GM12891 (cell line): Measurements from ENCODE around the gene NR6A1.

Source experiments
- DNase-seq: peaks from one replicate; pipeline ENCODE4 v3.0.0; 2011; ENCODE audit warnings: low spot score; ENCODE audit not compliant: insufficient read length
- FAIRE-seq: peaks from 2 replicates; lab custom pipeline; 2011; peaks lifted over from hg19 to GRCh38; lab: Jason Lieb, UNC
- PAX5 ChIP-seq: IDR thresholded peaks from 2 replicates; pipeline ENCODE4 v1.6.1; 2011; ENCODE audit warnings: low read length, moderate library complexity, mild to moderate bottlenecking; ENCODE audit not compliant: insufficient read depth, severe bottlenecking
- POLR2A ChIP-seq: IDR thresholded peaks from 2 replicates; pipeline ENCODE4 v1.6.1; 2011; ENCODE audit warnings: low read depth, low read length, control low read depth
- POLR2AphosphoS5 ChIP-seq: IDR thresholded peaks from 2 replicates; pipeline ENCODE4 v1.6.1; 2011; ENCODE audit warnings: low read depth, low read length, control low read depth
- POU2F2 ChIP-seq: IDR thresholded peaks from 2 replicates; pipeline ENCODE4 v1.6.1; 2011; ENCODE audit warnings: low read depth, mild to moderate bottlenecking, control low read depth, low read length, moderate library complexity
- SPI1 ChIP-seq: IDR thresholded peaks from 2 replicates; pipeline ENCODE4 v1.6.1; 2011; ENCODE audit warnings: low read depth, low read length, control low read depth
- TAF1 ChIP-seq: IDR thresholded peaks from 2 replicates; pipeline ENCODE4 v1.6.1; 2011; ENCODE audit warnings: low read depth, low read length, control low read depth

NR6A1 gene

DNA sequence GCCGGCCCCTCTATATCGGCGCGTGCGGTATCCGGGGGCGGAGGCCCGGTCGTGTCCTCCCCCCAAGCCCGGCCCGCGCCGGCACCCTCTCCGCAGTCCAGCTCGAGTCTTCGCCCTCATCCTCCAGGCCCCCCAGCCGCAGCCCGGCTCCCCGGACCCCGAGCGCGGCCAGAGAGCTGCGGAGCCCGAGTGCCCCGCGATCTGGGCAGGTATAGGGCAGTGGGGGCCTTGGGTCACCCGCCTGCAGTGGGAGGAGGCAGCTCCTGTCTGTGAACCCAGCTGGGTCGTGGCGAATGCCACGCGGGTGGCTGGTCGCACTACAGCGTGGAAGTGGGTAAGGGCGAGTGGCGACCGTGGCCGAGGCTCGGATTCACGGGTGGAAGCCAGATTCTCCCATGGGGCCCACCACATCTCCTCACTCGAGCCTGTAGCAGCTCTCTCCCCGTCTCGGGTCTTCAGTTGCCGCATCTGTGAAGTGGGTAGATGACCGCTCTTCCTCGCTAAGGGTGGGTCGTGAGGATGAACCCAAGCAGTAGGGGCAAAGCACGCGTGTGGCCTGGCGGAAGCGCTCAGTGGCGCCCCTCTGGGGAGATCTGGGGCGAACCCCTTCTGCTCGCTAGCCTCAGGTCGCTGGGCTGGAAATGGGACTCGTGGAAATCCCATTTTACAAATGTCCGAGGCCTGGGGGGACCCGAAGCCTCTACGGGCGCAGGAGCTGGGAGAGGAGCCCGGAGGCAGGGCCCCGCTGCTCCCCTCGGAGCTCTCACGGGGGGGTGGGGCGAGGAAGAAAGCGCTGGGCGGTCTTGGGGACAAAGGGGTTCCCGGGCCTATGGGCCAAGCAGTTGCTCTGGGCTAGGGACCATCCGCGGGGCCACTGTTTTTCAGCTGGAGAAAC lies 265.9 kb downstream of the NR6A1 start:
- DNase-seq (peak; percentile 19), FAIRE-seq (no peak)
- no peak for TF ChIP-seq SPI1
- TF ChIP-seq POLR2A: no peak
- no peak for TF ChIP-seq TAF1
- TF ChIP-seq PAX5: no peak
- TF ChIP-seq POU2F2: no peak
- no peak for TF ChIP-seq POLR2AphosphoS5

DNA sequence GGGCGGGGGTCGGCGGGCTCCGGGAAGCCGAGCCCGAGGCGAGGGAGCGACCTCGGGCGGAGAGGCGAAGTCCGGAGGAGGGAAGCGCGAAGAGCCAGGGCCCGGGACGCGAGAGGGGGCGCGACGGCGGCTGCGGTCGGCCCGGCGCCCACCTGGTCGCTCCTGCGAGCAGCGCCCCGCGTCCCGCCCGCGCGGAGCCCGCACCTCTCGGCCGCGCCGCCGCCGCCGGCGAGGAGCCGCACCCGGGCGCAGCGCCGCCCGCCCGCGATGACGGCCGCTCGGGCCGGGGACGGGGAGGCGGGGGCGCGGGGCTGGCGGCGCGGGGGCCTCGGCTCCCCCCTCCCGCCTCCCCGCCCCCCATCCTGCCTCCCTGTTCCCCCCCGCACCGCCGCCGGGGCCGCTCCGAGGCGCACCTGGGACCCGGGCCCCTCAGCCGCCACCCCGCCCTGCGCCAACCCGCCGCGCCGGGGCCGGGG lies 266.5 kb downstream of the NR6A1 start:
- FAIRE-seq: no peak

DNA sequence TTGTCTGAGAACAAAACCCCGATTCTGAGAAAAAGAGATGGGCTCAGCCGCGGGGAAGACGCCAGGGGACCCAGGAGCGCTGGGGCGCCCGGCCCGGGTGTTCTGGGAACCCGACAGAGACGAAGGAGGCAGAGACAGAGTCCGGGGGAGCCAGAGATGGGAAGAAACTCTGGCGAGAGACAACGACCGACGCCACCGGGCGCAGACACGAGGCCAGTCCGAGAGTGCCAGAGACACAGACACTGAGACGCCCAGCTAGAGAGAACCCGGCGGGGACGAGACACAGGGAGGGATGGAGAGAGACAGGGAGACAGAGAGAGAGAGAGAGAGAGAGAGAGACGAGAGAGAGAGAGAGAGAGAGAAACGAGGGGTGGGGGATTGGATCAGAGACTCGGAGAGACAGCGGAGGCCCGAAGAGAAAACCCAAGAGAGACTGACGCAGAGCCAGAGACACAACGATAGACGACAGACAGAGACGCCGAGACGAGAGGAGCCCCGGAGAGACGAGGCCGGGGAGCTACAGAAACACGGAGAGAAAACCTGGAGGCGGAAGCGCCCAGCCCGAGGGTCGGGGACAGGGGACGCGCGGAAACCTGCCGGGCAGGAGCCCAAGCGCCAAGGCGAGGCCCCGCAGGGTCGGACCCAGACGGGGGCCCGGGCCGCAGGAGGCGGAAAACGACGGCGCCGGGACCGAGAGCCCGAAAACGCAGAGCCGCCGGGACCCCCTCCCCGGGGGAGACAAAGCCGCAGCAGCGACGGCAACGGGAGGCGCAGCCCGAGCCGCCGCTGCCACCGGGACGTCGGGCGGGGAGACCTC lies 267.2 kb downstream of the NR6A1 start:
- TF ChIP-seq POLR2AphosphoS5: no peak
- peak; percentile 35 for DNase-seq
- FAIRE-seq: no peak

More for the DNA sequence above, 266.5 kb downstream of the NR6A1 start:
- peak; percentile 39 for DNase-seq
- no peak for TF ChIP-seq PAX5
- no peak for TF ChIP-seq TAF1
- TF ChIP-seq POLR2AphosphoS5: no peak
- TF ChIP-seq SPI1: no peak
- no peak for TF ChIP-seq POU2F2
- TF ChIP-seq POLR2A: no peak

DNA sequence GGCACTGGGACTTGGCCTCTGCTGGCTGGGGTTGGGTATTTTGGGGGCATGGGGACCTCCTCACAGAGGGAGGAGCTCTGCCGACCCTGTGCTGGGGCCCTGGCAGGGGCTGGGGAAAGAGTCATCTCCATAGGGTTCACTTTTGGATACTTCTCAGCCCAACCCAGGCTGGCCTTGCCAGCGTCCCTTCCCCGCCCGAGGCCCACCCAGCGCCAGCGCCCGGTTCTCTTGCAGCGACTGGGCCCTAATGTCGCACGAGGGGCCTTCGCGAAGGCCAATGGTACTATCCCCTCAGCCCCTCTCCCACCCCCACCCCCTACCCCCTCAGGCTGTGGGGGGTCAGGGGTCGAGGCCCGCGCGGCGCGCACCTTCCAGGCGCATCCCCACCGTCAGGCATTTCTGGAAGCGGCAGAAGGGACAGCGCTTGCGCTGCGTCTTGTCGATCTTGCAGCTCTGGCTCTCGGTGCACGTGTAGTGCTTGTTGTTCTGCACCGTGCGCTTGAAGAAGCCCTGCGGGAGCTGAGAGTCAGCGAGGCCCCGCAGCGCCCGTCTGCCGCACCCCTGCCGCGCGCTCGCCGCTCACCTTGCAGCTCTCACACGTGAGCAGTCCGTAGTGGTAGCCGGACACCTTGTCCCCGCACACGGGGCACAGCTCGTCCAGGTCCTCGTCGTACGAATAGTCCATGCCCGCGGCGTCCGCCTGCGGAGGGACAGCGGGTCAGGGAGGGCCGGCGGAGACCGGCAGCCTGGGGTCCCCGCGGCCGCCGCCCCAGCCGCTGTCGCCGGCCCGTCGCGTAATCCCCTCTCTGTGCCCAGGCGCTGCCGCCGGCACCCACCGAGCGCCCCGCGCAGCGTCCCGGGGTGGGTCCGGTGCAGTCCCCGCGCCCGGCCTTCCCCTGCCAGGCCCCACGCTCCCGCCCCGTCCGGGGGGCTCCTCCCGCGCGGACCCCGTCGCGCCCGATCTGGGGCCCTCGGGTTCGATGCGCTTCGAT lies 268.1 kb downstream of the NR6A1 start:
- no peak for TF ChIP-seq TAF1
- no peak for TF ChIP-seq POU2F2
- FAIRE-seq (no peak), DNase-seq (no peak)

DNA sequence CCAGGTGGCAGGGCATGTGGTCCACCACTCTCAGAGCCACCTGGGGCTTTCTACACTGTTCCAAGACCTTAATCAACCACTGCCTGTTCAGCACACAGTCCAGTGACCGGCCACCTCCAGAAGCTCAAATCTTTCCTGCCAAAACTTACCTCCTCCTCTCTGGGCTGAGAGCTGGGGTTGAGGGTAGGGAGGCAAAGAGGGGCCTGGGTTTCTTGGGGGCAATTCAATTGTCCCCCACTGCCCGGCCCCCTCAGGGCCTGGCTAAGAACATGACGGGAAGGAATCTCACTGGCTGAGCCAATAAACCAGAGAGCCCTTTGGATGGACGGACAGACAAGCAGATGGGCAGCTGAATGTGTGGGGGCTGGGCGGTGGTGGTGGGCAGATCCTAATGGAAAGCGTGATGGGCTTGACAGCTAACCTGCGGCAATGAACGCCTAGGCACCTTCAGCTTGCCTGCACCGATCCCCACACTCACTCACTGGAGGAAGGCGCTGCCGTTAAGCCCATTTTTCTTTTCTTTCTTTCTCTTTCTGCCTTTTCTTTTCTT lies 269.3 kb downstream of the NR6A1 start:
- FAIRE-seq: no peak
- no peak for DNase-seq
- TF ChIP-seq POLR2A (no peak), POU2F2 (no peak), PAX5 (no peak), POLR2AphosphoS5 (no peak), SPI1 (no peak), TAF1 (no peak)

DNA sequence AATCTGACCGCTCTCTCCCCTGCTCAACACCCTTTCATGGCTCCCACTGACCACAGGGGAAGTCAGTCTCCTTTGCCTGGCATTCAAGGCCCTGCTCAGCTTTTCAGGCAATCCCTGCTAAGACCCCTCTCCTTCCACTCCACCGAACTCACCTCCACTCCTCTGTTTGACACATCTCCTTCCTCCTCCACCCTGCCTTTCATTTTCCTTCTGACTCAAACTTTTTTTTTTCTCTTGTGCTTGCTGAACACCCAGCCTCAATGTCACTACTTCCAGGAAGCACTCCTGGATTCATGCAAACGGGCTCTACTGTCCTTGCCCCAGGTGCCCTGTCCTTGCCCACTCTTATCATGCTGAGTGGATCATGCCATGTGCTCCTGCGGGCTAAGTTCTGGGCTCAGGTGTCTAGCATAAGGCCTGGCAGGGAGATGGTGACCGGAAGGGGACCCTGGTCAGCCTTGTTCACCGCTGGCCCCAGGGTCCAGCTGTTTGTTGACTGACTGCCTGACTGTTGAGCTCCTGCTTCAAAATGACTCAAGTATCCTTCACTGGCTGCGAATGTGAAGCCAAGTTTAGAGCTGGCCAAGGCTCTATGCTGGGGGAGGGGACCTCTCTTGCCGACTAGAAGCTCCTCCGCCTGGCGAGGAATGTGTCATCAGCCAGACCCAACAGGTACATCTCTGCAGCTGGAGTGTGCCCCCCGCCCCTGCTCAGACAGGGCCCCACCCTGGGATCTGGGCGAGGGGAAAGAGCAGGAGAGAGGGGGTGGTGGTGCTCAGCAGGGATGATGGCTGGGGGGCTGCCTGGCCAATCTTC lies 270.1 kb downstream of the NR6A1 start:
- no peak for TF ChIP-seq SPI1
- TF ChIP-seq POU2F2: no peak
- no peak for TF ChIP-seq PAX5
- TF ChIP-seq TAF1: no peak
- no peak for TF ChIP-seq POLR2A
- no peak for TF ChIP-seq POLR2AphosphoS5
- FAIRE-seq: peak; percentile 45
- DNase-seq: no peak

DNA sequence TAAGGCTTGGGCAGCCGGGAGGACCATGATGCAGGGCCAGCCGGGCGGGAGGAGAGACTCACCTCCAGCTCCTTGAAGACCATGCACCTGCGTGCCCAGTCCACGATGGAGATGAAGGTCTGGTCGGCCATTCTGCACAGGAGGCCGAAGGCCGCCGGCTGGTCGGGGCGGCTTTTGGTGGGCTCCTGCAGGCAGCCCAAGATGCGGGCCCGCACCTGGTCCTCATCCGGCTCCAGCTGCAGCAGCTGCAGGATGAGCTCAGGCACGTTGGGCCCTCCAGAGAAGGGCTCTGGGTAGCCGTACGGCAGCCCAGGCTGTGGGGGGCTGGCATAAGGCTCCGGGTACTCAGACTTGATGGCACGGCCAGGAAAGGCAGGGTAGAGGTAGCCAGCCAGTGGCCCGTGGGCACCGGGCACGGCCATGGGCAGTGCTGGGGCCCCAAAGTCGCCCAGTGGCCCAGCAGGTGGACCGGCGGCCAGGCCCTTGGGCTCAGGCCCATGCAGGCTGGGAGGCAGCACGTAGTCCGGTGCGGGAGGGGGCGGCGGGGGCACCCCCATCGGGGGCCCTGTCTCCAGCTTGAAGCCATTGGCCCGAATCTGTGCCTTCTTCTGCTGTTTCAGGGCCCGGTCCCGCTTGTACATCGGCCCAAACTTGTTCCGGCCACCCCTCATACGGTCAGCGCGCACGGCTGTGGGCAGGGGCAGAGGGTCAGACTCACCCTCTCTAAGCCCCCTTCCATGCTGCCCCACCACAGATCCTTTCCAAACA lies 270.9 kb downstream of the NR6A1 start:
- FAIRE-seq (no peak), DNase-seq (no peak)
- TF ChIP-seq POLR2A (no peak), SPI1 (no peak), POLR2AphosphoS5 (no peak), POU2F2 (no peak), TAF1 (no peak), PAX5 (no peak)

DNA sequence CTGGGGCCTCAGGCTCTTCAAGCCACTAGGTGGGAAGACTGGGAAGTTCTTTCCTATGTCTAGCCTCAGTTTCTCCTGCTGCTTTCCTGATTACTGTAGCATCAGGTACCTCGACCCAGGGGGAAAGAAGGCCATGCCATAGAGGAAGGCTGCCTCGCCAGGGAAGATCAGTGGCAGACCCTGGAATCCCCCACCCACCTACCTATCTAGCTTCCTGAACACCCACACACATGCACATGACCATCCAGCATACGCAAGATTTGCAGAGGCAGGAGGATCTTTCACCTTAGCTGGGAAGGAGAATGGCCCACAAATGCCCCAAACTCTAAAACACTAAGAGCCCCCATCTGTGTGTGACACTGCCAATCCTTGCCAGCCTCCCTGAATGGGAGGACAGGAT lies 271.9 kb downstream of the NR6A1 start:
- FAIRE-seq: peak; percentile 84
- TF ChIP-seq POLR2A (no peak), TAF1 (no peak), PAX5 (no peak), POLR2AphosphoS5 (no peak), POU2F2 (no peak), SPI1 (no peak)
- no peak for DNase-seq
